WERI-Rb-1 (cell line): ENCODE data around the gene OBP2A.
"Not testable (repeated sequence)": the region's sequence is repeated elsewhere in the genome, so short reads cannot be mapped to it uniquely, and the experiment has no call there.

Source experiments
- DNase-seq: peaks from one replicate; pipeline ENCODE4 v3.0.0-alpha.2; 2020
- H3K27ac ChIP-seq: fragments of 250-450 bp; sonication (Bioruptor Pico); 2 replicates; pipeline ENCODE4 v1.5.1; 2020; ENCODE audit warnings: mild to moderate bottlenecking, moderate library complexity
- H3K27me3 ChIP-seq: fragments of 250-450 bp; sonication (Bioruptor Pico); 2 replicates; pipeline ENCODE4 v1.5.1; 2021; ENCODE audit warnings: mild to moderate bottlenecking, low read depth, moderate library complexity; ENCODE audit not compliant: insufficient read depth, severe bottlenecking
- H3K36me3 ChIP-seq: fragments of 250-450 bp; sonication (Bioruptor Pico); 2 replicates; pipeline ENCODE4 v1.5.1; 2020; ENCODE audit warnings: mild to moderate bottlenecking, moderate library complexity
- H3K4me3 ChIP-seq: 2 replicates; pipeline ENCODE4 v1.5.1; 2011; ENCODE audit warnings: low read depth, mild to moderate bottlenecking, control low read depth, low read length
- H3K9me3 ChIP-seq: fragments of 250-450 bp; sonication (Bioruptor Pico); 2 replicates; pipeline ENCODE4 v1.5.1; 2021; ENCODE audit warnings: mild to moderate bottlenecking, moderate library complexity; ENCODE audit not compliant: severe bottlenecking
- CTCF ChIP-seq: IDR thresholded peaks from 2 replicates; pipeline ENCODE4 v1.5.1; 2011; ENCODE audit warnings: low read depth, mild to moderate bottlenecking, control low read depth, inconsistent platforms, low read length

OBP2A gene

GRCh38 chr9:135524130-135524861, 21.6 kb upstream of the OBP2A start:
- Histone ChIP-seq H3K27ac (no peak overlapping the region), H3K27me3 (no peaks in the 10 kb centered on the region), H3K4me3 (no peak overlapping the region), H3K36me3 (no peaks in the 10 kb centered on the region), H3K9me3 (no peaks in the 10 kb centered on the region)
- no peak for TF ChIP-seq CTCF
- no peak for DNase-seq

- H3K9me3 ChIP-seq = no peaks in the 10 kb centered on the region
- no peak overlapping the region for H3K4me3 ChIP-seq
- TF ChIP-seq CTCF = no peak
- DNase-seq = no peak
- H3K36me3 ChIP-seq = no peaks in the 10 kb centered on the region
- H3K27ac ChIP-seq = no peak overlapping the region
- H3K27me3 ChIP-seq = no peaks in the 10 kb centered on the region
Measured at GRCh38 chr9:135525241-135526088, 20.5 kb upstream of the OBP2A start.

GRCh38 chr9:135526089-135526729, 19.7 kb upstream of the OBP2A start:
- Histone ChIP-seq H3K4me3 (no peak overlapping the region), H3K9me3 (no peaks in the 10 kb centered on the region), H3K27ac (no peak overlapping the region), H3K36me3 (no peaks in the 10 kb centered on the region), H3K27me3 (no peaks in the 10 kb centered on the region)
- no peak for TF ChIP-seq CTCF
- DNase-seq = no peak

GRCh38 chr9:135526730-135527571, 19.0 kb upstream of the OBP2A start:
- Histone ChIP-seq H3K36me3 (no peaks in the 10 kb centered on the region), H3K9me3 (no peaks in the 10 kb centered on the region), H3K27ac (no peak overlapping the region), H3K4me3 (no peak overlapping the region), H3K27me3 (no peaks in the 10 kb centered on the region)
- TF ChIP-seq CTCF = no peak
- no peak for DNase-seq

- not testable (repeated sequence) for H3K27ac ChIP-seq, H3K36me3 ChIP-seq, H3K27me3 ChIP-seq, DNase-seq, H3K4me3 ChIP-seq, H3K9me3 ChIP-seq
Measured at GRCh38 chr9:135528842-135529435, 17.0 kb upstream of the OBP2A start.
